K562 (cell line): ENCODE results near the gene GLI3.

Experiments
- CBFB ChIP-seq: sonication (generic); formaldehyde crosslinking; IDR thresholded peaks from 2 replicates; pipeline ENCODE4 v1.4.0; 2020; ENCODE audit warnings: mild to moderate bottlenecking, missing genetic modification reagents
- CTCF ChIP-seq, 3 experiments: IDR thresholded peaks in 2 of 3; conservative IDR thresholded peaks in 1 of 3; 2 replicates each; pipeline ENCODE4 v1.5.1; 2011 to 2012; ENCODE audit warnings: low read length in 3 of 3, mild to moderate bottlenecking in 3 of 3, control low read depth in 2 of 3, improper control_type of control experiment in 1 of 3, inconsistent platforms in 1 of 3, low read depth in 1 of 3, mixed read lengths in 1 of 3, moderate library complexity in 1 of 3; ENCODE audit not compliant: insufficient read depth in 2 of 3
- MITF ChIP-seq: IDR thresholded peaks from 2 replicates; pipeline ENCODE4 v1.6.1; 2014; ENCODE audit warnings: antibody characterized with exemption
- NONO ChIP-seq, 2 experiments: fragments of 200-400 bp in 1 of 2; fragments of 450-650 bp in 1 of 2; formaldehyde crosslinking in 1 of 2; IDR thresholded peaks; 2 replicates each; pipeline ENCODE4 v1.6.1; 2017; ENCODE audit warnings: low read depth in 2 of 2, mild to moderate bottlenecking in 2 of 2, moderate library complexity in 2 of 2, low read length in 1 of 2
- RBM14 ChIP-seq: fragments of 200-400 bp; formaldehyde crosslinking; IDR thresholded peaks from 2 replicates; pipeline ENCODE4 v1.6.1; 2018; ENCODE audit warnings: low read depth, mild to moderate bottlenecking, low read length, moderate library complexity, borderline replicate concordance; ENCODE audit not compliant: insufficient read depth
- ZBTB1 ChIP-seq: sonication (generic); formaldehyde crosslinking; IDR thresholded peaks from 2 replicates; pipeline ENCODE4 v1.8.1; 2023; ENCODE audit warnings: missing genetic modification reagents, low read depth, mild to moderate bottlenecking, borderline replicate concordance
- ZBTB49 ChIP-seq: sonication (generic); formaldehyde crosslinking; IDR thresholded peaks from 2 replicates; pipeline ENCODE4 v1.8.0; 2022; ENCODE audit warnings: missing genetic modification reagents, mild to moderate bottlenecking, borderline replicate concordance

- TF ChIP-seq ZBTB1 (no peak), MITF (no peak), NONO (IDR thresholded peaks at IDR 0.05; ENCODE audit: low read depth in 2 of 2, low read length in 1 of 2) (no peak), CBFB (no peak), RBM14 (no peak), CTCF (IDR thresholded peaks at IDR 0.05 in 2 of 3, conservative IDR thresholded peaks at IDR 0.05 in 1 of 3; ENCODE audit: insufficient read depth in 2 of 3, low read depth in 1 of 3, low read length in 3 of 3) (no peak), ZBTB49 (CRISPR knock-in tag) (no peak)
Measured at GRCh38 chr7:41933427-41933826, 303.6 kb downstream of the GLI3 start.
